Measurements from ENCODE around the gene IPO4. TPM values are rescaled to one million over a fixed set of nuclear protein-coding genes. Genes with fewer than 3 reads are reported as not detected.
A peak's percentile ranks its signal among the peaks of the same experiment; 100 is the strongest.

Gene IPO4
- total RNA-seq, 4 donors from 2014 or later: 32.9 to 55.1 (median 40.4) TPM

GRCh38 chr14:24146978-24147760 lies 41.4 kb downstream of the IPO4 start, which contains the start of gene RNF31:
RNF31 (plus strand) TSS chr14:24147498; CDS start chr14:24147699, 201 bp downstream.
- peak; percentile 95 for DNase-seq
- Histone ChIP-seq H3K27me3 (no peaks in the 10 kb centered on the region), H3K27ac (peak within 1 kb of the TSS; percentile 92 to 98 (median 94)), H3K4me1 (peaks cover 26 to 61% (median 28%) of the 10 kb centered on the region in 3 donors), H3K4me3 (peak within 1 kb of the TSS; percentile 80 to 97 (median 82)), H3K9me3 (no peaks in the 10 kb centered on the region), H3K36me3 (peaks cover 16 to 53% (median 24%) of the 10 kb centered on the region in 3 donors)
- TF ChIP-seq, protein P1, sequence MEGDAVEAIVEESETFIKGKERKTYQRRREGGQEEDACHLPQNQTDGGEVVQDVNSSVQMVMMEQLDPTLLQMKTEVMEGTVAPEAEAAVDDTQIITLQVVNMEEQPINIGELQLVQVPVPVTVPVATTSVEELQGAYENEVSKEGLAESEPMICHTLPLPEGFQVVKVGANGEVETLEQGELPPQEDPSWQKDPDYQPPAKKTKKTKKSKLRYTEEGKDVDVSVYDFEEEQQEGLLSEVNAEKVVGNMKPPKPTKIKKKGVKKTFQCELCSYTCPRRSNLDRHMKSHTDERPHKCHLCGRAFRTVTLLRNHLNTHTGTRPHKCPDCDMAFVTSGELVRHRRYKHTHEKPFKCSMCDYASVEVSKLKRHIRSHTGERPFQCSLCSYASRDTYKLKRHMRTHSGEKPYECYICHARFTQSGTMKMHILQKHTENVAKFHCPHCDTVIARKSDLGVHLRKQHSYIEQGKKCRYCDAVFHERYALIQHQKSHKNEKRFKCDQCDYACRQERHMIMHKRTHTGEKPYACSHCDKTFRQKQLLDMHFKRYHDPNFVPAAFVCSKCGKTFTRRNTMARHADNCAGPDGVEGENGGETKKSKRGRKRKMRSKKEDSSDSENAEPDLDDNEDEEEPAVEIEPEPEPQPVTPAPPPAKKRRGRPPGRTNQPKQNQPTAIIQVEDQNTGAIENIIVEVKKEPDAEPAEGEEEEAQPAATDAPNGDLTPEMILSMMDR (IDR thresholded peaks at IDR 0.05): no peak
- peak in 2 of 4 donors; percentile 12 to 59 for TF ChIP-seq POLR2A (IDR thresholded peaks at IDR 0.05)
- WGBS, 2 donors: 0 to 1% methylated on average over 8 to 26 of the region's 57 CpGs
- intact Hi-C loops (cut with DNase I): no loop called here

DNA sequence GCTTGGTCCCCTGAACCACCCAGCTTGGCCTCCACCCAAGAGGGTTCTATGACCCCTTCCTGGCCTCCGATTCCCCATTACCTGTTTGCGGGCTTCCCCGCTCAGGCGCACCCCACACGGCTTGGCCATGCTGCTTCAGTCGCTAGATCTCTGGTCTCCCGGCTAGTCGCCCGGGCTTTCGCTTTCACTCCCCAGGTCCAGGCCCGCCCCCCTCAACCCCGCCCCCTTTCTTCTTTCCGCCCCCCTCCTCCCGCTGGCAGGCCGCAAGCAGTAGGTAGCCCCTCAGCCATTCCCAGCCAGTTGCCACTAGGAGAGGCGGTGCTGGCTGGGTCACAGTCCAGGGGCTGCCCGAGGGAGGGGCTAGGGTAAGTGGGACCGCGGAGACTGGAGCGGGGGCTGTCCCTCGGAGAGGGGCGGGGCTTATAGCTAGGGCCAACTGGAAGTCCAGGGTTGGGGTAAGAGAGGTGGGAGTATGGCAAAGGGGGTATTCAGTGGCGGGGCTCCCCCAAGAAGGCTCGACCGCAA lies 42.1 kb downstream of the IPO4 start, which contains the start of gene PSME2:
PSME2 (minus strand) TSS at position 158 of the 525 bp plus-strand sequence; CDS start at position 129, 29 bp downstream.
- DNase-seq: peak; percentile 64
- WGBS, 2 donors: 0% methylated on average over 5 to 13 of the region's 25 CpGs

DNA sequence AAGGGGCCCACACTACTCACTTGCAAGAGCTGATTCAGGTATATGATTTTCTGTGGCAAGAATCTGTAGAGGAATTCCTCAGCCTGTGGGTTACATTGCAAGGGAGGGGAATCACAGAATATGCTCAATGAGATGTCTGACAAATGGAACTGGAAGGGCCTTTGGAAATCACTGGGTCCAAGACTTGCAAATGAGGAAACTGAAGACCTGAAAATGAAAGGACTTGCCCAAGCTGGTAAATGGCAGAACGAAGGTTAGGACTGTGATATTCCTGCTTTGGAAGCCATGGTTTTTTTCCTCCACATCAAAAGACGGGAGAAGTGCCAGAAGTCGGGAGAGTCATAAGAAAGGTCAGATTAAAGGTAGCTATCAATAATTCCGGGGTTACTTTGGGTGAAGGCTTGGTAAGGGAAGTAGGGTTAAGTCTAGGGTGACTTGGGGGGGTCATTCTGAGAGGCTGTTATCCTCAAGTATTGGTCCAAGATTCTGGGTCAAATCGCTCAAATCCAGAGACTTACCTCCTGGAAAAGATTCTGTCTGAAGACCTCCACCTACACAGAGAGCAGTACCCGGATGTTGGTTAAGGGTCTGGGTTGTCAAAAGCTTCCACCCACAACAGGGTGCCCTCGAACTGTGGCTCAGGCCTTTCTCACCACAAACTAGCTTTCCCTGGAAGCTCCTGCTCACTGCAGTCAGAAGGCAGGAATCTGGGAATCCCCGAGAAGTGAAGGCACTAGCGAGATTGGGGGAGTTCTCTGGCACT lies 42.7 kb downstream of the IPO4 start:
- 6 to 12% methylated on average over 9 of the region's 9 CpGs for WGBS, 2 donors
- TF ChIP-seq, protein P1 (IDR thresholded peaks at IDR 0.05): no peak
- no peak for TF ChIP-seq POLR2A (IDR thresholded peaks at IDR 0.05)
- Histone ChIP-seq H3K4me3 (peak overlapping the region; percentile 80 to 97 (median 82)), H3K4me1 (peaks cover 28 to 68% (median 30%) of the 10 kb centered on the region in 3 donors), H3K27ac (peak overlapping the region; percentile 92 to 98 (median 94)), H3K36me3 (peaks cover 5 to 40% (median 13%) of the 10 kb centered on the region in 3 donors), H3K27me3 (no peaks in the 10 kb centered on the region), H3K9me3 (no peaks in the 10 kb centered on the region)
- intact Hi-C loops (cut with DNase I): no loop called here
- DNase-seq: no peak

More for the DNA sequence above, 42.1 kb downstream of the IPO4 start, which contains the start of gene PSME2:
- H3K4me3 ChIP-seq: peak within 1 kb of the TSS; percentile 80 to 97 (median 82)
- H3K27me3 ChIP-seq: no peaks in the 10 kb centered on the region
- peak in 2 of 4 donors; percentile 27 to 36 for TF ChIP-seq POLR2A (IDR thresholded peaks at IDR 0.05)
- TF ChIP-seq, protein P1 (IDR thresholded peaks at IDR 0.05): no peak
- H3K4me1 ChIP-seq: peaks cover 28 to 65% (median 30%) of the 10 kb centered on the region in 3 donors
- peak within 1 kb of the TSS; percentile 92 to 98 (median 94) for H3K27ac ChIP-seq
- H3K36me3 ChIP-seq: peaks cover 11 to 46% (median 18%) of the 10 kb centered on the region in 3 donors
- intact Hi-C loops (cut with DNase I): no loop called here
- H3K9me3 ChIP-seq: no peaks in the 10 kb centered on the region

- peak overlapping the region in 1 of 4 donors; percentile 80 for H3K4me3 ChIP-seq
- WGBS, 2 donors: 73 to 100% methylated on average over 1 to 2 of the region's 2 CpGs
- no peak for TF ChIP-seq POLR2A (IDR thresholded peaks at IDR 0.05)
- TF ChIP-seq, protein P1 (IDR thresholded peaks at IDR 0.05): no peak
- H3K4me1 ChIP-seq: peaks cover 29 to 73% (median 33%) of the 10 kb centered on the region in 3 donors
- no peak for DNase-seq
- intact Hi-C loops (cut with DNase I): no loop called here
- peak overlapping the region; percentile 92 to 98 (median 94) for H3K27ac ChIP-seq
- no peaks in the 10 kb centered on the region for H3K9me3 ChIP-seq
- H3K36me3 ChIP-seq: peaks cover under 1 to 33% (median 7%) of the 10 kb centered on the region in 3 donors
- H3K27me3 ChIP-seq: no peaks in the 10 kb centered on the region
Observed at GRCh38 chr14:24145219-24145618, 43.4 kb downstream of the IPO4 start.
